Ishikawa (cell line): ENCODE measurements around the gene NTSR1.

Experiments
- EGR1 ChIP-seq: IDR thresholded peaks from 2 replicates; pipeline ENCODE4 v1.6.1; 2012
- EP300 ChIP-seq: IDR thresholded peaks from 2 replicates; pipeline ENCODE4 v1.6.1; 2012; ENCODE audit warnings: borderline replicate concordance
- FOXM1 ChIP-seq: IDR thresholded peaks from 2 replicates; pipeline ENCODE4 v1.6.1; 2012; ENCODE audit warnings: low read depth, borderline replicate concordance
- NFIC ChIP-seq: IDR thresholded peaks from 2 replicates; pipeline ENCODE4 v1.6.1; 2012
- RAD21 ChIP-seq: IDR thresholded peaks from 2 replicates; pipeline ENCODE4 v1.6.1; 2012; ENCODE audit warnings: low read depth
- TAF1 ChIP-seq: IDR thresholded peaks from 2 replicates; pipeline ENCODE4 v1.6.1; 2012; ENCODE audit warnings: low read depth, mild to moderate bottlenecking
- TCF12 ChIP-seq: IDR thresholded peaks from 2 replicates; pipeline ENCODE4 v1.6.1; 2012; ENCODE audit warnings: low read depth
- TEAD4 ChIP-seq: IDR thresholded peaks from 2 replicates; pipeline ENCODE4 v1.6.1; 2012
- YY1 ChIP-seq: IDR thresholded peaks from 2 replicates; pipeline ENCODE4 v1.6.1; 2012; ENCODE audit warnings: low read depth
- ZBTB7A ChIP-seq: IDR thresholded peaks from 2 replicates; pipeline ENCODE4 v1.6.1; 2012; ENCODE audit warnings: low read depth
- TF ChIP-seq, protein P1 (sequence below): IDR thresholded peaks from 2 replicates; pipeline ENCODE4 v1.6.1; 2012

DNA sequence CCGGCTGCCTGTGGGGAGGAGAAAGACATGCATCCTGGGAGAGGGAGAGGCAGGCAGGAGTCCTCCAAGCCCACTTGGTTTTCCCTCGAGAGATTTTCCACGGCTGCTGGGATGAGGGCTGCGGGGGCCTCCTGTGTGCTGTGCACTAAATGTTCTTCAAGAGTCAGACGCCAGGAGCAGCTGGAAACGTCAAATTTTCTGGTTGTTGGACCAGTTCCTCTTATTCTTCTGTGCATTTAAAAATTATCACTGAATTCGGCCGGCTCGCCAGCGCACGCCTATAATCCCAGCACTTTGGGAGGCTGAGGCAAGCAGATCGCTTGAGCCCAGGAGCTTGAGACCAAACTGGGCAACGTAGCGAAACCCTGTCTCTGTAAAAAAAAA lies 32.8 kb upstream of the NTSR1 start:
- TF ChIP-seq, protein P1, sequence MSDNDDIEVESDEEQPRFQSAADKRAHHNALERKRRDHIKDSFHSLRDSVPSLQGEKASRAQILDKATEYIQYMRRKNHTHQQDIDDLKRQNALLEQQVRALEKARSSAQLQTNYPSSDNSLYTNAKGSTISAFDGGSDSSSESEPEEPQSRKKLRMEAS, result no peak
- no peak for TF ChIP-seq RAD21
- no peak for TF ChIP-seq EGR1
- TF ChIP-seq TCF12, result no peak
- no peak for TF ChIP-seq TAF1
- no peak for TF ChIP-seq TEAD4
- TF ChIP-seq ZBTB7A, result no peak
- no peak for TF ChIP-seq YY1
- TF ChIP-seq FOXM1, result no peak
- TF ChIP-seq EP300, result no peak
- TF ChIP-seq NFIC, result no peak
